Measurements from ENCODE around the gene GOLGA6L1.
"Not testable (repeated sequence)": the region's sequence is repeated elsewhere in the genome, so short reads cannot be mapped to it uniquely, and the experiment has no call there.

The GOLGA6L1 gene

GRCh38 chr15:23136722-23137121 lies at the start of gene GOLGA6L1:
Gene GOLGA6L1, minus strand, starts transcription at chr15:23136822. Its CDS starts 91 bp downstream, at chr15:23136731.
- not testable (repeated sequence) for DNase-seq (ENCODE audit: low read depth)

- not testable (repeated sequence) for DNase-seq (ENCODE audit: low read depth)
Observed at GRCh38 chr15:23181201-23181600, 44.6 kb upstream of the GOLGA6L1 start.

- not testable (repeated sequence) for DNase-seq (ENCODE audit: low read depth)
Observed at GRCh38 chr15:23180547-23180927, 43.9 kb upstream of the GOLGA6L1 start.

- DNase-seq (ENCODE audit: low read depth), result not testable (repeated sequence)
Observed at GRCh38 chr15:23179768-23180546, 43.3 kb upstream of the GOLGA6L1 start.

- not testable (repeated sequence) for DNase-seq (ENCODE audit: low read depth)
Observed at GRCh38 chr15:23176683-23177082, 40.1 kb upstream of the GOLGA6L1 start.

- not testable (repeated sequence) for DNase-seq (ENCODE audit: low read depth)
Observed at GRCh38 chr15:23175606-23176005, 39.0 kb upstream of the GOLGA6L1 start.

- DNase-seq (ENCODE audit: low read depth), result not testable (repeated sequence)
Observed at GRCh38 chr15:23174609-23175140, 38.1 kb upstream of the GOLGA6L1 start.

- not testable (repeated sequence) for DNase-seq (ENCODE audit: low read depth)
Observed at GRCh38 chr15:23132787-23133186, 3.8 kb downstream of the GOLGA6L1 start.

GRCh38 chr15:23118208-23118607 lies 18.4 kb downstream of the GOLGA6L1 start:
- no peak for DNase-seq (ENCODE audit: low read depth)

- DNase-seq (ENCODE audit: low read depth), result no peak
Observed at GRCh38 chr15:23095796-23096195, 40.8 kb downstream of the GOLGA6L1 start.

GRCh38 chr15:23083115-23083514 lies 53.5 kb downstream of the GOLGA6L1 start:
- DNase-seq (ENCODE audit: low read depth), result no peak

GRCh38 chr15:23081996-23082737 lies 54.5 kb downstream of the GOLGA6L1 start:
- not testable (repeated sequence) for DNase-seq (ENCODE audit: low read depth)

- no peak for DNase-seq (ENCODE audit: low read depth)
Observed at GRCh38 chr15:23081271-23081670, 55.4 kb downstream of the GOLGA6L1 start.

- DNase-seq (ENCODE audit: low read depth), result no peak
Observed at GRCh38 chr15:23079766-23080165, 56.9 kb downstream of the GOLGA6L1 start.

Data from stimulated activated CD8-positive, alpha-beta memory T cell treated with anti-CD3 and anti-CD28 coated beads, Interleukin-15, amount 100 ng/mL, for 1 hour (primary cell).